HG03108 (cell line): ENCODE results near the gene SPATA13.

Source experiments
- ATAC-seq: cut with Tn5 transposase; IDR thresholded peaks from one replicate; pipeline ENCODE4 v1.9.1; 2021; ENCODE audit warnings: moderate library complexity; ENCODE audit not compliant: unreplicated experiment

SPATA13 gene

DNA sequence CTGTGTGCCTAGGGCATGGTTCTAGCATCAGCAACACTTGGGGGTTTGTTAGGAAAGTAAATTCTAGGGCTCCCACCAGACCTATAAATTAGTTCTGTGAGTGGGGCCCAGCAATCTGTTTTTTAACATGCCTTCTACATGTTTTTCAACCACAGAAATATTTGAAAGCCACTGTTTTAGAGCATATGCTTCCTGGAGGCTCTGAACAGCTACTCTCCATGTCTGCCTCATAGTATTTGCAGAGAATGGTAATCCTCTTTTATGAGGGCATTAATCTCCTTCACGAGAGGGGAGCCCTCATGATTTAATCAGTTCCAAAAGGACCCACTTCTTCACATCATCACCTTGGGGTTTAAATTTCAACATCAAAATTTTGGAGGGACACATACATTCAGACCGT, 6.0 kb downstream of the SPATA13 start:
- ATAC-seq, result no peak

DNA sequence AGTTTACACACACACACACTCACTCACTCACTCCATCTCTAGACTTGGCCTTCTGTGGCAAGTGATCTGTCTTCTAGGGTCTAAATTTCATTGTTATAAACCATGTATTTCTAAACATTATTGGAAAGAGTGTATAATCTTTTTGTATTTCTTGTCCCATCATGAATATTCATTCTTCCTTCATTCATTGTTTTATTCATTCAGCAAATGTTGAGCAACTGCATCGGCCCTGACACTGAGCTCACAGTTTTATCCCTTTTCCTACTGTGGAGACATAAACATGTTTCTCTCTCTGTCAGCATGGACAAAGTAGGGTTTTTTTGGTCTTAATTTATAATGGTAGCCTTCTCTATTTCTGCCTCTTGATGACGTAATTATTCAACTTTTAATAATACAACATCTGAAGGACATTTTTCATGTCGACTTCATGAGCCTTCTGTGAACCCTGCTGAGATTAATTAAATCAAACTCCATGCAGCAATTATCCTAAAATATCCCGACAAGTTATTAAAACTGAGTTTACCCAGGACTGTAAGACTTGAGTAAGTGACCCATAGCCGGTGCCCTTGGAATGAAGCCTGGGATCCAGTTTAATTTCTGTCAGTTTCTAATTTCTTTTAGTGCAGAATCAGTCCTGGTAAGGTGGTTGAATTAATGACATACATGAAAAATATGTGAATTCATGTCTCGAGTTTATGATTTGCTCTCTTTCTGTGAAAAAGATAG, 7.3 kb downstream of the SPATA13 start:
- ATAC-seq, result no peak

DNA sequence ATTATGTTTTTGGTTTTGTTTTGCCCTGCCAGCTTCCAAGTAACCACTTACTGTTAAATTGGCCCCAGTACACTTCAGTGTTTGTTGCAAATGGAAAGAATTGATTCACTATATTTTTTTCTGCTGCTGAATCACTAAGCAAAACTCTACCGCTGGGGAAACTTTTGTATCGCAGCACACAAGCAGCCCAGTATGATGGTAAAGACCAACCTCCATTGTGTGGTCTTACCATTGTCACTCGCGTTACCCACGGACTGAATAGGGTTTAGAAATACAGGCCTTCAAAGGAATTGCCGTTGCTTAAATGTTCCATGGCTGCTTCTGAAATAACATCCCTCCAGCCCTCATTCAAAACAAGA, 7.9 kb downstream of the SPATA13 start:
- no peak for ATAC-seq

DNA sequence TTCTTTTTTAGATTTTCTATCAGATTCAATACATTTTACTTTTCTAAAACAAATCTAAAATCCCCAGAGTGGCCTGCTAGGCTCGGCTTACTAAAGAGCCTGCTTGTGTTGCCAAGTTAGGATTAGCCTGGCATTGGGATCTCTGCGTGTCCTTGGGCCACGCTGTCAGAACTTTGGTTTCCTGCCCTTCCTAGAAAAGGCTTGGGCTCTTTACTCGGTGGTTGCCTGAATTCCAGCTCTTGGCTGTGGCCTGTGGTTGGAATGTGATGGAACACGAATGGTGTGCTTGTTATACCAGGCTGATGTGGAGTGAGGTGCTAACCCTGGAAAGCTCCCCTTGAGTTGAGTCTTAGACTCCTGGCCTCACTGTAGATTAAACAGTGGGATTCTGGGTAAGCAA, 8.5 kb downstream of the SPATA13 start:
- ATAC-seq, result no peak

DNA sequence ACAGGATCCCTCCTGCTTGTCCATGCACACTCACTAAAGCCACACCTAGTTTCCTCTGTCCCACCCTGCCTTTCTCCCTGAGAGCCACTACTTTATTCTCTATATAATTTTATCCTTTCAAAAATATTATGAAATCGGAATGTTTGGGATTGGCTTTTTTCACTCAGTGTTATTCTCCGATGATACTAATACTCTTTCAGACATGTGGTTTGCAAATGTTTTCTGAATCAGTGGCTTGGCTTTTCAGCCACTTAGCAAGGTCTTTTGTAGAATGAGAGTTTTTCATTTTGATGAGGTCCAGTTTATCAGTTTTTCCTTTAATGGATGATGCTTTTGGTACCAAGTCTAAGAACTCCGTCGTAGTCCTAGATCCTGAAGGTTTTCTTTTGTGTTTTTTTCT, 11.6 kb downstream of the SPATA13 start:
- no peak for ATAC-seq

DNA sequence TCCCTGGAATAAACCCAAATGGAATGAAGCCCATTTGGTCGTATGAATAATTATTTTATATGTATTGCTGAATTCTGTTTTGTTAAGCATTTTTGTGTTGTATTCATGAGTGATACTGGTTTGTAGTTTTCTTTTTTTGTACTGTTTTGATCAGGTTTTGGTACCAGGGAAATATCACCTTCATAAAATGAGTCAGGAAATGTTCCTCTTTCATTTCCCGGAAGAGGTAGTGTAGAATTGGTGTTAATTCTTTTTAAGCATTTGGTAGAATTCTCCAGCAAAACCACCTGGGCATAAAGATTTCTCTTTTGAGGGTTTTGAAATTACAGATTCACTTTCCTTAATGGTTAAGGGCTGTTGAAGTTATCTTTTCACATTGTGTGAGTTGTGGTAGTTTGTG, 13.3 kb downstream of the SPATA13 start:
- ATAC-seq, result no peak

DNA sequence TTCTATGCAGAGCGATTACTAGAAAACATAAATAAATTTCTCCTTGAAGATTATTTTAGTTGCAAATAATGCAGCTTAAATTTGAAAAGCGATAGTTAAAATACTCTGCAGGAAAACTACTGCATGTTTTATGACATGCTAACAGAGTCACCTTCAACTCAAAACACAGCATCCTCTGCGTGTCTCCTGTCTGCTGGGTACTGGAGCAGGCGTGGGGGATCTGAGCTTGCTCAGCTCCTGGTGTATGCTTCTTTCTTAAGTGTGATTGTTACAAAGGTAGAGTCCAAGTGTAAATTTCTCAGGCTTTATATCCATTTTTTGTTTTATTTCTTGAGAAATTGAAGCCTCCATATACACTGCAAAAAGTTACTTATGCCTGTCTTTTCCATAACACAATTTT, 15.3 kb downstream of the SPATA13 start:
- no peak for ATAC-seq

DNA sequence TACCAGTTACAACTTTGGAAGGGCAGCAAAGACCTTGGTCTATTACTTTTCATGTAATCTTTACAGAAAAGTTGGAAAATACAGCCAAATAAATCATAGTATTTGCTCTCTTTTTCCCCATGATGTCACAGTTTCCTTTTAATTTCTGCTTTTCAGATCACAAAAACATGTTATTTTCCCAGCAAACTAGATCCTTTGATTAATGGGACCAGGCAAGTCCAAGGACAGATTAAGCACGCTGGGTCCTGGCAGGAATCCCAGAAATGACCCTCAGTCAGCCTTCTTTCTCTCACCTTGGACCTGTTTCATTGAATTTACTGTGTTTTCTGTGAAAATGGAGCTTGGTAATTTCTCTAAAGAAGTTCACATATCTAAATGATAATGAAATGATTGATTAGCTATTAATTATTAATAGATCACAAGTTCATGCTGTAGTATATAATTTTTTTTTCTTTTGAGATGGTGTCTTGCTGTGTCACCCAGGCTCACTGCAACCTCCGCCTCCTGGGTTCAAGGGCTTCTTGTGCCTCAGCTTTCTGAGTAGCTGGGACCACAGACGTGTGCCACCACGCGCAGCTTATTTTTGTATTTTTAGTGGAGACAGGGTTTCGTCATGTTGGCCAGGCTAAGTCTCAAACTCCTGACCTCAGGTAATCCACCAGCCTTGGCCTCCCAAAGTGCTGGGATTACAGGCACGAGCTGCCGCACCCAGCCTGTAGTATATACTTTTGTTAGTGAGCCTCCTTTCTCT, 16.0 kb downstream of the SPATA13 start:
- ATAC-seq, result no peak

DNA sequence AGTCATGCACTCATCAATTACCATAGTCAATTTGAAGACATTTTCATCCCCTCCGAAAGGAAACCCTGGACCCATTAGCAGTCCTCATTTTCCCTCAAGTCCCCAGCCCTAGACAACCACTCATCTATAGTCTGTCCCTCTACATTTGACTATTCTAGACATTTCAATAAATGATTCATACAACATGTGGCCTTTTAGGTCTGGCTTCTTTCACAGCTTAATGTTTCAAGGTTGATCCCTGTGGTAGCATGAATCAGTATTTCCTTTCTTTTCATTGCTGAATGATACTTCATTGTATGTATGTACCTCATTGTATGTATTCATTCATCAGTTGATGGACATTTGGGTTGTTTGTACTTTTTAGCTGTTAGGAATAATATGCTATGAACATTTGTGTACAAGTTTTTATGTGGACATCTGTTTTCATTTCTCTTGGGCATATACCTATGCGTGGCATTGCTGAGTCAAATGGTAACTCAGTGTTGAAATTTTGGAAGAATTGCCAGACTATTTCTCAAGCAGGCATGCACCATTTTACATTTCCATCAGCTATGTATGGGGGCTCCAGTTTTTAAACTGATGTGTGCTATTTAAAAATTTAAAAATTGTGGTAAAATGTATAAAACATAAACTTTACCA, 18.4 kb downstream of the SPATA13 start:
- no peak for ATAC-seq

DNA sequence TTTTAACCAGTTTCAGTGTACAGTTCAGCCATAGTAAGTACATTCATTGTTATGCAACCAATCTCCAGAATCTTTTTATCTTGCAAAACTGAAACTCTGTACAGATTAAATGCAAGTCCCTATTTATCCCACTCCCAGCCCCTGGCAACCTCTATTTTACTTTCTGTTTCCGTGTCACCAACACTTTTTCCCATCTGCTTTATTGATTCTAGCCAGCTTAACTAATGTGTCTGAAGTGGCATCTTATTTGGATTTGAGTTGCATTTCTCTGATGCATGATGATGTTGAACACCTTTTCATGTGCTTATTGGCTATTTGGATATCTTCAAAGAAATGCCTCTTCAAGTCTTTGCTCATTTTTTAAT, 18.9 kb downstream of the SPATA13 start:
- no peak for ATAC-seq

DNA sequence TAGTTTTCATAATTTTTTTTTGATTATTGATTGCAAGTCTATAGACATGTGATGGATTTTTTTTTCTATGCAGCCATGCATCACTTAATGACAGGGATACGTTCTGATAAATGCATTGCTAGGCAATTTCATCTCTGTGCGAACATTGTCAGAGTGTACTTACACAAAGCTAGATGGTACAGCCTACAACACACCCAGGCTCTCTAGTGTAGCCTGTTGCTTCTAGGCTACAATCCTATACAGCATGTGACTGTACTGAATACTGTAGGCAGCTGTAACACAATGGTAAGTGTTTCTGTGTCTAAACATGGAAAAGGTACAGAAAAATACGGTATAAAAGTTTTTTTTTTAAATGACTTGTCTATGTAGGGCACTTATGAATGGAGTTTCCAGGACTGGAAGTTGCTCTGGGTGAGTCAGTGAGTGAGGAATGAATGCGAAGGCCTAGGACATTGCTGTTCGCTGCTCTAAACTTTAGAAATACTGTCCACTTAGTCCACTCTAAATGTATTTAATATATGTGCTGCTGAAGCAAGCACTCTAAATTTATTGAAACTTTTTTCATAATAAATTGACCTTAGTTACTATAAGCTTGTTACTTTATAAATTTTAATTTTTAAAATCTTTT, 20.3 kb downstream of the SPATA13 start:
- no peak for ATAC-seq

DNA sequence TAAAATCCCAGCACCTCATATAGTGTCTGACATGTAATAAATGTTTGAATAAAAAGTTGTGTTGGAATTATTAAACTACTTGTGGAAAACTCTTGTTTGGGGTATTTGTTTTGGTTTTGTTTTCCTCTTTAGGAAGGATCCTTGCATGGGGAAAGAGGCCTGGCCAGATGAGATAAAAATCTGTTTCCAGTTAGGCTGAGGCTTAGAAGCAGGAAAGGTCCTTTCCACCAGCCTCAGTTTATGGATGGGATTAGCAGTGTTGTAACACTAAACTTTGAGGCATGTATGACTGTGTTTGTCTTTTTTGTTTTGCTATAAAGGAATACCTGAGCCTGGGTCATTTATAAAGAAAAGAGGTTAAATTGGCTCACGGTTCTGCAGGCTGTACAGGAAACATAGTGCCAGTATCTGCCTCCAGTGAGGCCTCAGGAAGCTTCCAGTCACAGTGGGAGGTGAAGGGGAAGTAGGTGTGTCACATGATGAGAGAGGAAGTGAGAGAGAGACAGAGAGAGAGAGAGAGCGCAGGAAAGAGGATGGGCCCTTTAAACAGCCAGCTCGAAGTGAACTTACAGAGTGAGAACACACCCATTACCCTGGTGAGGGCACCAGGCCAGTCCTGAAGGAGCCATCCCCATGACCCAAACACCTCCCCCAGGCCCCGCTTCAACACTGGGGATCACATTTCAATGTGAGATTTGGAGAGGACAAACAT, 21.6 kb downstream of the SPATA13 start:
- no peak for ATAC-seq

DNA sequence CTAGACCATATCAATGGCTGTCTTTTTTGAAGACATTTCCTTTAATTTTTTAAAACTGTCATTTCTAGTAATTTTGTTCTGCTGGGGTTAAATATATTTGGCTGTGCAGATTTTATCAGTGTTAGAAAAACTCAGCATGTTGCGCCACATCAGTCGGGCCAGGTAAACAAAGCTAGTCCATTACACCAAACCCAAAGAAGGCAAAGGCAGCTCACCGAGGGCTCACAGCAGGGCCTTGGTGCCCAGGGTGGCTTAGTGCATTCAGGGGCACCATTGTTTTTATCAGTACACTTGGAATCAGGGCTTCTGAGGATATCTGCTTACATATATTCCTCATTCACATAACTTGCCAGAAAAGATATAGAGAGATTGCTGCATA, 22.2 kb downstream of the SPATA13 start:
- ATAC-seq, result no peak

DNA sequence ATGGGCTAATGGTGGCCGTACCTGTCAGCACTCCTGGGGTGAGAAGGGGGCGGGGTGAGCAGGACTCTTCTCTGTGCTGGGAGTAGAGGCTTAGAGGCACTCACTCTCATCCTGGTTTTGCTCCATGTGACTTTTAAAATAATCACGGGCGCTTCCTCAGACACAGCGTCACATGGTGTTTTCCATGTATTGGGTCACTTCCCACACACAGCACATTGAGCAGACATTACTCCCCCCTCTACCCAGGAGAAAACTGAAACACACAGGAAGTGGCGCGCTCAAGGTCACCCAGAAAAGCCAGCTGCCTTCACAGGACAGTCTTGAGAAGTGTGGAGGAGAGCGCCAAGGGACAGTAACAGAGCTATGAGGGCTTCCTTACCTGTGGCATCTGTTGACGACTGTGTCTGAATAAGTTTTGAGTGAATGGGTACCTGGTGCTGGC, 23.2 kb downstream of the SPATA13 start:
- ATAC-seq, result no peak

DNA sequence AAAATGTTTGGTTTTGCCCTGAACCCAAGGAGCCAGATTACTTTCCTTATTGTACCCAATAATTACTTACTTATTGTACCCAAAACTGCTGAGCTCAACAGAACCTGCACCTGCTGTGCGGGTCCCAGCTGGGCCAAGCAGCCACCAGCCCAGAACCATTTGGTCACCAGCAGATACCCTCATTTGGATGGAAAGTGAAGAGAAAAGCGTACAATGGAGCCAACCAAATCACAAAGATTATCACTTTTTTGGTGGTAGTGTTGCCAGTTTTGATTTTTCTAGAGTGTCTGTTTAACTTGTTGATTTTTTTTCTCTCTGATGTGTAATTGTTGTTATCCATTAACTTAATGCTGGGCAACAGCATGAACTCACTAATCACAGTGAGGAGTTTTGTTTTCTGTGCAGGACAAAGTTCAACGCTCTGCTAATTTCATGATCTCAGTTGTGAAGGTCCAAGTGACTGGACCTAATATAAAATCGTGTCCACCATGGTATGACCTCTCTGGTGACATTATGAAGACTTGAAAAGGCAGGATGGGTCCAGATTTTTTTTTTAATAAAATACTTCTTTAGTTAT, 23.8 kb downstream of the SPATA13 start:
- peak; percentile 52 for ATAC-seq

DNA sequence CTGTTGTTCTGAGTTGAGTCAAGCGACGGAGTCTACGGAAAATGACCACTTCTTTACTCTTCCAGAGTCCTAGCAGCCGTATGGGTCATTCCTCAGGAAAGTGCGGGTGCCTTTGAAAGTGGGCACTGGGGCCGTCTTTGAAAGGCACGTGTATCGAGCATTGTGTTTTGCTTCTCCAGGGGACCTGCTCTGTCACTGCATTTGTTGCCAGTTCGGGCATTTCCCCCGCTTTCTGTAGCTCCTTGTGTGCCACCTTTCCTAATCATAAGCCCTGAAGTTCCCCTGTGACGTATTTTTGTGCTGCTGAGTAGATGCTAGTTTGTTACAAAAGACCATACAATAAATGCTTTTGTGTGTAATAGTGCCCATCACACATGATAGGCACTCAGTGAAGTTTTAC, 24.4 kb downstream of the SPATA13 start:
- ATAC-seq, result no peak

DNA sequence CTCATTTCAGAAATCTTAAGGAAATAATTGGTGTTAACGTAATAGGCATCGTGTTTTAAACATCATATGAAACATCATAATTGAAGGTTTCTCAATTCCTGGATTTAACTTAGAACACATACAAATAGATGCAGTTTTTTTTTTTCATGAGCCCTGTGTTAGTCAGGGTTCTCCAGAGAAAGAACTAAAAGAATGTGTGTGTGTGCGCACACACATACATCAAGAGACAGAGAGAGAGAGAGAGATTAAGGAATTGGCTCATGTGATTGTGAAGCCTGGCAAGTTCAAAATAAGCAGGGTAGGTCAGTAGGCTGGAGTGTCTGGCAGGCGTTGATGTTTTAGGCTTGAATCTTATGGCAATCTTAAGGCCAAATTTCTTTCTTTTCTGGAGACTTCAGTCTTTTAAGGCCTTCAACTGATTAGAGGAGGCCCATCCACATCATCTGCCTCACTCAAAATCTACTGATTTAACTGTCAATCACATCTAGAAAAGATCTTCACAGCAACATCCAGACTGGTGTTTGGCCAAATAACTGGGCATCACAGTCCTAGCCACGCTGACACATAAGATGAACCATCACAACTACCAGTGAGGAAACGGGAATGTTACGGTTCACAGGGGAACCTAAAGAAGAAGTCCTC, 25.2 kb downstream of the SPATA13 start:
- ATAC-seq, result no peak

DNA sequence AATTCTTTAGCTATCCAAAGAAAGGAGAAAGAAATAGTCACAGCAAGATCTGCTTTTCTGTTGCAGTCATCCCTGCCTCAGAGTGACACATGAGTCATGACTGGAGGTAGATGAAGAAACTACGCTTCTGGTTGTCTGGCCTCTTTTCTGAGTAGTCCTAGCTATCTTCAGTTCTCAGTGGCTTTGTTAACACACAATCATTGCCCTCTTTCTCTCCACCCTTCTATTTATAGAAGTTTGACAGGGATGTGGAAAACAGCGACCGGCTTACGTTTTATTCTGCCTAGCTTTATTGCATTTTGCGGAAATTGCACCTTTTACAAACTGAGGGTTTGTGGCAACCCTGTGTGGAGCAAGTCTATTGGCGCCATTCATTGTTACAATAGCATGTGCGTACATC, 26.7 kb downstream of the SPATA13 start:
- no peak for ATAC-seq

DNA sequence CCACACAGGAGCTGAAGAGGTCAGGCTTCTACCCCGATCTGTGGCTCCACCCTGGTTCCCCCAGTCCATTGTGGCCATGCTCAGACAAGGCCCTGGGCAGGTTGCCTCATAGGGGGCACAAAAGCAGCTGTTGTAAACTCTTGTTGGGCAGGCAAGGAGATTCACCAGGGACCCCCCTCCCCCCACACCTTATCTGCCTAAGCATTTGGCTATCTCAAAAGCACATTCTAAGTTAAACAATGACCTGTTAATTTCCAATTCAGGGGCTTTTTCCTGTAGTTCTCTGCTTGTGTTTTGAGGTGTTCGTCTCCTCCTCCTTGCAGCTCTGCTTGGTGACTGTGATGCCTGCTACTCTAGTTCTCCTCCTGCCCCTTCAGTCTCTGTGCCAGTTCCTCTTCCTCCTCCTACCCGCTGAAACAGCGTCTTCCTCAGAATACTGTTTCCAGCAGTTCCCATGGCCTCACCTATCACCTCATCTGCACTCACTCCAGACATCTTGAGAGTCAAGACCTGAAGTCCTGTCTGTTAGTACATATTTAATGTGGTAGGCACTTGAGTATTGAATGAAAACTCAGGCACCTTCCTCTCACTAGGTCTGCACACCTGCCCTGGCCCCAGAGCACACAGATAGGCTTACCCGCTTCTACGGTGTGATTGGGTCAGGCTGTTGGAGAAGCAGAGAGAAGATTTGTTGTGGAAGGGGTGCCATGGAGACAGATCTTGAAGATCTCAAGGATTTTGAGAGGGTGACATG, 31.7 kb downstream of the SPATA13 start:
- ATAC-seq, result no peak

DNA sequence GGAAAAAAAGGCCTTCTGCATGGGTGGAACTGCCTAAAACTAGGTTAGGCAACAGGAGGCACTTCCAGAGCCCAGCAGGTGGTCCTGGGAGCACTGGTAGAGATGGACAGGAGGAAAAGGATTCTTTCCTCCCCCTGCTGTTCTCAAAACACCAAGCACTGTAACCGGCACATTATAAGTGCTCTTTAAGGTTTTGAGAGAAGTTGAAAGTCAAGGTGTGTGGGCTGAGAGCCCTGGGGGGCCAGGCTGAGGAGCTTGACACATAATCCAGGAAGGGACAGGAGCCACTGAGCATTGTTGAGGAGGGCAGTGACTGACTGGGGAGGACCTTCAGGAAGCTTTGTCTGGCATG, 32.3 kb downstream of the SPATA13 start:
- ATAC-seq, result no peak
